ENCODE data around the gene FOXP1. TPM values are rescaled to one million over a fixed set of nuclear protein-coding genes. Genes with fewer than 3 reads are reported as not detected.

FOXP1 gene
- polyA plus RNA-seq, 4 donors: 4.9 to 66.5 (median 15.3) TPM

DNA sequence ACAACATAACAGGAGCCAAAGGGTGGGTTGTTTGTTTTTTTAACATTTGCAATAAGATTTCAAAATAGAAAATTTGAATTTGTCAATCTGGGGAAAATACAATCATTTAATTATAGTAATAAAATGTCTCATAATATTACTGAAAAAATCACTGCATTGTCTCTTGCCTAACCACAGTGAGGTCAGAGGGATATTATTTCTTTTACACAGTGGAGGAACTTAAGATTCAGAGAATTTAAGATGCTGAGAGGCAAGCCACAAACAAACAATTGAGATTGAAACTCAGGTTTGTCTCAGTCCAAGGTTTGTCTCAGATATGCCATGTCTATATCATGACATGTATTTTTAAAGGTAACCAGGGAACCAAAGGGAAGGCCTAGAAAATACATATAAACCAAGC is 428.7 kb downstream of the FOXP1 start:
- H3K27ac ChIP-seq (ENCODE audit: low read depth in 1 of 3, low read length in 2 of 3): peak overlapping the region in 2 of 3 donors; percentile 57 to 76
- FAIRE-seq (no peak), DNase-seq (no peak)
- peaks cover 2 to 41% (median 3%) of the 10 kb centered on the region in 3 donors for H3K4me1 ChIP-seq (ENCODE audit: control insufficient read depth in 3 of 3, insufficient read depth in 2 of 3, low read depth in 1 of 3, low read length in 2 of 3)
- no peaks in the 10 kb centered on the region for H3K27me3 ChIP-seq (ENCODE audit: control insufficient read depth in 3 of 3, insufficient read depth in 3 of 3, low read length in 3 of 3)
- H3K9me3 ChIP-seq (ENCODE audit: control insufficient read depth in 2 of 2, insufficient read depth in 1 of 2, low read depth in 1 of 2, low read length in 1 of 2): no peaks in the 10 kb centered on the region
- H3K4me3 ChIP-seq (ENCODE audit: low read depth in 1 of 3, low read length in 3 of 3): no peak overlapping the region
- peaks cover 0 to 5% (median 0%) of the 10 kb centered on the region in 3 donors for H3K36me3 ChIP-seq (ENCODE audit: control insufficient read depth in 3 of 3, insufficient read depth in 2 of 3, low read depth in 1 of 3, low read length in 3 of 3)

- Histone ChIP-seq H3K27me3 (ENCODE audit: control insufficient read depth in 3 of 3, insufficient read depth in 3 of 3, low read length in 3 of 3) (no peaks in the 10 kb centered on the region), H3K9me3 (ENCODE audit: control insufficient read depth in 2 of 2, insufficient read depth in 1 of 2, low read depth in 1 of 2, low read length in 1 of 2) (no peaks in the 10 kb centered on the region), H3K4me1 (ENCODE audit: control insufficient read depth in 3 of 3, insufficient read depth in 2 of 3, low read depth in 1 of 3, low read length in 2 of 3) (peaks cover 2 to 34% (median 3%) of the 10 kb centered on the region in 3 donors), H3K4me3 (ENCODE audit: low read depth in 1 of 3, low read length in 3 of 3) (no peak overlapping the region), H3K27ac (ENCODE audit: low read depth in 1 of 3, low read length in 2 of 3) (peak overlapping the region; percentile 45 to 76 (median 65)), H3K36me3 (ENCODE audit: control insufficient read depth in 3 of 3, insufficient read depth in 2 of 3, low read depth in 1 of 3, low read length in 3 of 3) (peaks cover 0 to 4% (median 0%) of the 10 kb centered on the region in 3 donors)
- WGBS, 3 donors: 27 to 69% (median 45%) methylated on average over 2 of the region's 2 CpGs
- FAIRE-seq (peak; percentile 96), DNase-seq (peak; percentile 91 to 93)
Measured at GRCh38 chr3:71153713-71154112, 429.8 kb downstream of the FOXP1 start.

DNA sequence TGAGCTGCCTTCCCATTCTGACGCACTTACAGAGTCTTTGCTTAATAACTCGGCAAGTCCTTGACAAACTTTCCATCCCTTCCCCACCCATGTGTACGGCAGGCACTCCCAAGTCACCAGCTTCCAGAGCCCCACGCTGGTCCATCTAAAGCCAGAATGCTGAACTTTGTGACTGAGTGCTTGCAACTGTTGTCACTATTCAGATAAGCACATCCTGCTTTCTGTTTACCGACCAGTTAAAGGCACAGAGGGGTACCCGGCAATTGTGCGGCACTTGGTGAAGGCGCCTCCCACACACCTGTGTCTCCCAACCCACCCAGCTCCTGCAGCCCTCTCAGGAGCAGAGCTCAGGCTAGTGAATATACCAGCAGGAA is 430.6 kb downstream of the FOXP1 start:
- peak overlapping the region in 1 of 3 donors; percentile 11 for H3K4me3 ChIP-seq (ENCODE audit: low read depth in 1 of 3, low read length in 3 of 3)
- no peak for FAIRE-seq
- H3K27me3 ChIP-seq (ENCODE audit: control insufficient read depth in 3 of 3, insufficient read depth in 3 of 3, low read length in 3 of 3): no peaks in the 10 kb centered on the region
- peaks cover 0 to 2% (median 0%) of the 10 kb centered on the region in 3 donors for H3K36me3 ChIP-seq (ENCODE audit: control insufficient read depth in 3 of 3, insufficient read depth in 2 of 3, low read depth in 1 of 3, low read length in 3 of 3)
- H3K27ac ChIP-seq (ENCODE audit: low read depth in 1 of 3, low read length in 2 of 3): peak overlapping the region; percentile 45 to 75 (median 65)
- no peaks in the 10 kb centered on the region for H3K9me3 ChIP-seq (ENCODE audit: control insufficient read depth in 2 of 2, insufficient read depth in 1 of 2, low read depth in 1 of 2, low read length in 1 of 2)
- peak; percentile 88 to 94 for DNase-seq
- H3K4me1 ChIP-seq (ENCODE audit: control insufficient read depth in 3 of 3, insufficient read depth in 2 of 3, low read depth in 1 of 3, low read length in 2 of 3): peaks cover 2 to 36% (median 3%) of the 10 kb centered on the region in 3 donors
- WGBS, 3 donors: 16 to 62% (median 43%) methylated on average over 8 of the region's 8 CpGs

- Histone ChIP-seq H3K27me3 (ENCODE audit: control insufficient read depth in 3 of 3, insufficient read depth in 3 of 3, low read length in 3 of 3) (no peaks in the 10 kb centered on the region), H3K4me1 (ENCODE audit: control insufficient read depth in 3 of 3, insufficient read depth in 2 of 3, low read depth in 1 of 3, low read length in 2 of 3) (peaks cover 2 to 36% (median 3%) of the 10 kb centered on the region in 3 donors), H3K27ac (ENCODE audit: low read depth in 1 of 3, low read length in 2 of 3) (peak overlapping the region; percentile 45 to 75 (median 65)), H3K9me3 (ENCODE audit: control insufficient read depth in 2 of 2, insufficient read depth in 1 of 2, low read depth in 1 of 2, low read length in 1 of 2) (no peaks in the 10 kb centered on the region), H3K4me3 (ENCODE audit: low read depth in 1 of 3, low read length in 3 of 3) (no peak overlapping the region), H3K36me3 (ENCODE audit: control insufficient read depth in 3 of 3, insufficient read depth in 2 of 3, low read depth in 1 of 3, low read length in 3 of 3) (no peaks in the 10 kb centered on the region)
- DNase-seq: no peak
- FAIRE-seq: no peak
- WGBS, 3 donors: 65 to 73% (median 72%) methylated on average over 4 of the region's 4 CpGs
Measured at GRCh38 chr3:71152039-71152891, 431.3 kb downstream of the FOXP1 start.

- Histone ChIP-seq H3K36me3 (ENCODE audit: control insufficient read depth in 3 of 3, insufficient read depth in 2 of 3, low read depth in 1 of 3, low read length in 3 of 3) (no peaks in the 10 kb centered on the region), H3K4me3 (ENCODE audit: low read depth in 1 of 3, low read length in 3 of 3) (no peak overlapping the region), H3K27ac (ENCODE audit: low read depth in 1 of 3, low read length in 2 of 3) (no peak overlapping the region), H3K4me1 (ENCODE audit: control insufficient read depth in 3 of 3, insufficient read depth in 2 of 3, low read depth in 1 of 3, low read length in 2 of 3) (peaks cover 2 to 33% (median 3%) of the 10 kb centered on the region in 3 donors), H3K27me3 (ENCODE audit: control insufficient read depth in 3 of 3, insufficient read depth in 3 of 3, low read length in 3 of 3) (no peaks in the 10 kb centered on the region), H3K9me3 (ENCODE audit: control insufficient read depth in 2 of 2, insufficient read depth in 1 of 2, low read depth in 1 of 2, low read length in 1 of 2) (no peaks in the 10 kb centered on the region)
- DNase-seq (no peak), FAIRE-seq (no peak)
- WGBS, 3 donors: 70 to 77% (median 75%) methylated on average over 14 of the region's 14 CpGs
Measured at GRCh38 chr3:71149959-71150954, 433.3 kb downstream of the FOXP1 start.

DNA sequence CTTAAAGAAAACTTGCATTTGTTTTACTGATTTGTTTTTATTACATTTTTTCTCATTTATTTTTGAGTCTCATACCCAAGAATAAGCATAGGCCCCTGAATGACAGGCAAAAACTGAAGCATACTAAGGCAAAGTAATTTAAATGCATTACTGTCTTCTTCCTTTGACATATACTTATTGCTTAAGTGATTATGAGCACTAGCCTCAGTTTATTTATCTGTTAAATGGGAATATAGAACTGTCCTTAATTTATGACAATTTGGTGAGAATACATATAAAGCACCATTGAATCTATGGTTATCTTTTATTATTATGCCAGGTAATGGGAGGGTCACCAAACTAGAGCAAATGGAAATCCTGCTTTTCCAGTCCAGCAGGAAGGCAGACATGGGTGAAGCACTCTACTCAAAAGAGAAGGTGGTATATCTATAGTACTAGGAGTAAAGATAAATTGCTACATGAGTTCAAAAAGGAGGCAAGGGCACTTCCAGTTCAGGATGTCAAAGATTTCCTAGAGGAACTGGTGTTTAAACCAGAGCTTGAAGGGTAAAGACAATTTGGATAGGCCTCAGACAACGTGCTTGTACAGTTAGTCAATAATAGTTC is 435.0 kb downstream of the FOXP1 start:
- FAIRE-seq: no peak
- Histone ChIP-seq H3K4me1 (ENCODE audit: control insufficient read depth in 3 of 3, insufficient read depth in 2 of 3, low read depth in 1 of 3, low read length in 2 of 3) (peaks cover 2 to 22% (median 3%) of the 10 kb centered on the region in 3 donors), H3K27me3 (ENCODE audit: control insufficient read depth in 3 of 3, insufficient read depth in 3 of 3, low read length in 3 of 3) (no peaks in the 10 kb centered on the region), H3K27ac (ENCODE audit: low read depth in 1 of 3, low read length in 2 of 3) (no peak overlapping the region), H3K4me3 (ENCODE audit: low read depth in 1 of 3, low read length in 3 of 3) (no peak overlapping the region), H3K36me3 (ENCODE audit: control insufficient read depth in 3 of 3, insufficient read depth in 2 of 3, low read depth in 1 of 3, low read length in 3 of 3) (peaks cover 0 to 7% (median 0%) of the 10 kb centered on the region in 3 donors), H3K9me3 (ENCODE audit: control insufficient read depth in 2 of 2, insufficient read depth in 1 of 2, low read depth in 1 of 2, low read length in 1 of 2) (no peaks in the 10 kb centered on the region)
- DNase-seq: peak in 1 of 2 donors; percentile 39
- 52 to 62% (median 62%) methylated on average over 1 of the region's 1 CpG for WGBS, 3 donors

GRCh38 chr3:71146673-71147072 is 436.9 kb downstream of the FOXP1 start:
- Histone ChIP-seq H3K27me3 (ENCODE audit: control insufficient read depth in 3 of 3, insufficient read depth in 3 of 3, low read length in 3 of 3) (no peaks in the 10 kb centered on the region), H3K36me3 (ENCODE audit: control insufficient read depth in 3 of 3, insufficient read depth in 2 of 3, low read depth in 1 of 3, low read length in 3 of 3) (peaks cover 0 to 7% (median 0%) of the 10 kb centered on the region in 3 donors), H3K27ac (ENCODE audit: low read depth in 1 of 3, low read length in 2 of 3) (no peak overlapping the region), H3K4me1 (ENCODE audit: control insufficient read depth in 3 of 3, insufficient read depth in 2 of 3, low read depth in 1 of 3, low read length in 2 of 3) (peaks cover 0 to 20% (median 8%) of the 10 kb centered on the region in 3 donors), H3K4me3 (ENCODE audit: low read depth in 1 of 3, low read length in 3 of 3) (no peak overlapping the region), H3K9me3 (ENCODE audit: control insufficient read depth in 2 of 2, insufficient read depth in 1 of 2, low read depth in 1 of 2, low read length in 1 of 2) (no peaks in the 10 kb centered on the region)
- no peak for FAIRE-seq
- DNase-seq: no peak
- WGBS, 3 donors: 80 to 92% (median 87%) methylated on average over 11 of the region's 11 CpGs

GRCh38 chr3:71145954-71146353 is 437.6 kb downstream of the FOXP1 start:
- Histone ChIP-seq H3K9me3 (ENCODE audit: control insufficient read depth in 2 of 2, insufficient read depth in 1 of 2, low read depth in 1 of 2, low read length in 1 of 2) (no peaks in the 10 kb centered on the region), H3K4me1 (ENCODE audit: control insufficient read depth in 3 of 3, insufficient read depth in 2 of 3, low read depth in 1 of 3, low read length in 2 of 3) (peaks cover 0 to 25% (median 8%) of the 10 kb centered on the region in 3 donors), H3K36me3 (ENCODE audit: control insufficient read depth in 3 of 3, insufficient read depth in 2 of 3, low read depth in 1 of 3, low read length in 3 of 3) (peaks cover 0 to 7% (median 0%) of the 10 kb centered on the region in 3 donors), H3K27ac (ENCODE audit: low read depth in 1 of 3, low read length in 2 of 3) (no peak overlapping the region), H3K27me3 (ENCODE audit: control insufficient read depth in 3 of 3, insufficient read depth in 3 of 3, low read length in 3 of 3) (no peaks in the 10 kb centered on the region), H3K4me3 (ENCODE audit: low read depth in 1 of 3, low read length in 3 of 3) (no peak overlapping the region)
- 85 to 90% (median 90%) methylated on average over 4 of the region's 4 CpGs for WGBS, 3 donors
- FAIRE-seq: no peak
- no peak for DNase-seq

All from small intestine (tissue), 7 donors.